SK-N-SH (cell line): Measurements from ENCODE around the gene FXYD2. TPM values are rescaled to one million over a fixed set of nuclear protein-coding genes. Genes with fewer than 3 reads are reported as not detected.

Experiments
- CTCF ChIA-PET: fragments of 300-600, 350-600 bp; formaldehyde crosslinking; extraction: SDS; loops from one replicate; lab custom pipeline; 2021; lab: Yijun Ruan, JAX
- POLR2A ChIA-PET: fragments of 350-600 bp; sonication (Branson Sonifier 250); formaldehyde crosslinking; extraction: SDS; loops from one replicate; lab custom pipeline; 2020; ENCODE audit warnings: antibody characterized with exemption, inconsistent platforms; lab: Yijun Ruan, JAX
- DNase-seq: peaks from one replicate; pipeline ENCODE4 v3.0.0; 2012
- H2AFZ ChIP-seq: fragments of 200-600 bp; sonication (generic); 2 replicates; pipeline ENCODE4 v1.8.1; 2016; ENCODE audit warnings: antibody characterized with exemption, mild to moderate bottlenecking, low read depth
- H3F3A ChIP-seq: fragments of 200-600 bp; sonication (generic); replicated peaks from 2 replicates; pipeline ENCODE3; 2016; ENCODE audit warnings: antibody characterized with exemption, mild to moderate bottlenecking; ENCODE audit not compliant: insufficient read depth
- H3K27ac ChIP-seq, 2 experiments: fragments of 200-500 bp in 1 of 2; fragments of 200-600 bp in 1 of 2; sonication (Bioruptor generic) in 1 of 2; sonication (generic), shearing (Covaris generic) in 1 of 2; 2 replicates each; pipeline versions ENCODE4 v1.5.1 to v1.6.1; 2014 to 2016; ENCODE audit warnings: low read depth in 2 of 2, inconsistent platforms in 1 of 2, low read length in 1 of 2, mild to moderate bottlenecking in 1 of 2, mixed read lengths in 1 of 2
- H3K27me3 ChIP-seq: fragments of 200-600 bp; sonication (generic), shearing (Covaris generic); 2 replicates; pipeline ENCODE4 v1.6.1; 2016; ENCODE audit warnings: mixed run types; ENCODE audit not compliant: insufficient read depth
- H3K36me3 ChIP-seq, 2 experiments: fragments of 200-500 bp in 1 of 2; fragments of 200-600 bp in 1 of 2; sonication (Bioruptor generic) in 1 of 2; sonication (generic) in 1 of 2; replicated peaks in 1 of 2; 2 replicates each; pipeline versions ENCODE3 to v1.5.1; 2014 to 2016; ENCODE audit warnings: low read length in 1 of 2, mild to moderate bottlenecking in 1 of 2; ENCODE audit not compliant: insufficient read depth in 2 of 2, control insufficient read depth in 1 of 2
- H3K4me1 ChIP-seq, 2 experiments: fragments of 200-500 bp in 1 of 2; fragments of 200-600 bp in 1 of 2; sonication (Bioruptor generic) in 1 of 2; sonication (generic), shearing (Covaris generic) in 1 of 2; 2 replicates each; pipeline versions ENCODE4 v1.5.1 to v1.6.1; 2014 to 2016; ENCODE audit warnings: low read depth in 1 of 2, low read length in 1 of 2, mixed run types in 1 of 2; ENCODE audit not compliant: insufficient read depth in 2 of 2, control insufficient read depth in 1 of 2
- H3K4me2 ChIP-seq: fragments of 200-600 bp; sonication (generic), shearing (Covaris generic); 2 replicates; pipeline ENCODE4 v1.6.1; 2017; ENCODE audit warnings: mixed run types
- H3K4me3 ChIP-seq, 2 experiments: fragments of 200-500 bp in 1 of 2; fragments of 200-600 bp in 1 of 2; sonication (Bioruptor generic) in 1 of 2; sonication (generic), shearing (Covaris generic) in 1 of 2; 2 replicates each; pipeline versions ENCODE4 v1.5.1 to v1.8.1; 2014 to 2016; ENCODE audit warnings: low read depth in 2 of 2, inconsistent platforms in 1 of 2, low read length in 1 of 2, mild to moderate bottlenecking in 1 of 2, mixed read lengths in 1 of 2, moderate library complexity in 1 of 2
- H3K79me2 ChIP-seq: fragments of 200-600 bp; sonication (generic); 2 replicates; pipeline ENCODE4 v1.8.1; 2017; ENCODE audit warnings: mild to moderate bottlenecking; ENCODE audit not compliant: insufficient read depth
- H3K9ac ChIP-seq: fragments of 200-600 bp; sonication (generic); 2 replicates; pipeline ENCODE4 v1.6.1; 2017; ENCODE audit warnings: mixed run types
- H3K9me2 ChIP-seq: fragments of 200-600 bp; sonication (generic); 2 replicates; pipeline ENCODE4 v1.6.1; 2017; ENCODE audit warnings: mixed run types
- H3K9me3 ChIP-seq: fragments of 200-600 bp; sonication (generic); 2 replicates; pipeline ENCODE4 v1.6.1; 2017; ENCODE audit warnings: mixed run types, mild to moderate bottlenecking, moderate library complexity
- H4K20me1 ChIP-seq: fragments of 200-600 bp; sonication (generic); 2 replicates; pipeline ENCODE4 v1.6.1; 2017; ENCODE audit warnings: mild to moderate bottlenecking, mixed run types; ENCODE audit not compliant: insufficient read depth
- EZH2phosphoT487 ChIP-seq: fragments of 200-600 bp; sonication (generic); IDR thresholded peaks from 2 replicates; pipeline ENCODE4 v1.6.1; 2017; ENCODE audit warnings: low read depth, mixed run types, mild to moderate bottlenecking, antibody characterized with exemption, moderate library complexity, borderline replicate concordance
- FOXJ3 ChIP-seq: sonication (generic); formaldehyde crosslinking; IDR thresholded peaks from 2 replicates; pipeline ENCODE4 v1.5.1; 2020; ENCODE audit warnings: mild to moderate bottlenecking, missing genetic modification reagents
- GABPA ChIP-seq: IDR thresholded peaks from 2 replicates; pipeline ENCODE4 v1.4.0; 2012; ENCODE audit warnings: low read depth, mild to moderate bottlenecking
- JUND ChIP-seq: IDR thresholded peaks from 2 replicates; pipeline ENCODE4 v1.4.0; 2012
- MEF2A ChIP-seq: IDR thresholded peaks from 2 replicates; pipeline ENCODE4 v1.4.0; 2012; ENCODE audit warnings: low read depth, borderline replicate concordance
- MXI1 ChIP-seq: IDR thresholded peaks from 2 replicates; pipeline ENCODE4 v1.6.1; 2012; ENCODE audit warnings: mild to moderate bottlenecking, low read depth, low read length, improper control_type of control experiment
- NFIC ChIP-seq: IDR thresholded peaks from 2 replicates; pipeline ENCODE4 v1.4.0; 2012; ENCODE audit warnings: borderline replicate concordance
- PBX3 ChIP-seq: IDR thresholded peaks from 2 replicates; pipeline ENCODE4; 2012
- RAD21 ChIP-seq: IDR thresholded peaks from 2 replicates; pipeline ENCODE4 v1.6.1; 2012; ENCODE audit warnings: mild to moderate bottlenecking, low read length
- TCF12 ChIP-seq: IDR thresholded peaks from 2 replicates; pipeline ENCODE4 v1.4.0; 2012
- YY1 ChIP-seq: IDR thresholded peaks from 2 replicates; pipeline ENCODE4 v1.4.0; 2012; ENCODE audit warnings: low read depth, mild to moderate bottlenecking
- WGBS: methylation state at CpG from one replicate; pipeline ENCODE4 v1.1.6; 2017; ENCODE audit warnings: low lambda C conversion rate; 5-methylcytosine and 5-hydroxymethylcytosine counted together
- polyA plus RNA-seq, 3 experiments: library from polyadenylated mRNA; depleted of rRNA; stranded (reverse); fragments of >200 nt; gene quantifications; 2 replicates each; pipeline ENCODE4 v1.2.3, GENCODE V29; 2012
- TF ChIP-seq, protein P1 (sequence below): IDR thresholded peaks from 2 replicates; pipeline ENCODE4 v1.4.0; 2012; ENCODE audit warnings: low read depth, borderline replicate concordance

FXYD2 gene
- polyA plus RNA-seq, 1 of the 3 experiments (the other 2 are of a cell fraction): not detected

GRCh38 chr11:117863383-117863782, 38.8 kb upstream of the FXYD2 start:
- ChIA-PET CTCF (interaction anchor here (4.2 kb wide), 1 partner anchor 83 kb away, joined by 36 read pairs; no protein-coding TSS in a partner anchor), POLR2A (no interaction called here)
- Histone ChIP-seq H4K20me1 (no peaks in the 10 kb centered on the region), H3K79me2 (no peaks in the 10 kb centered on the region), H3K4me1 (peaks cover 0 to 27% of the 10 kb centered on the region in 2 experiments; a peak in 2 of 4 replicates), H3K9ac (no peak overlapping the region), H3K36me3 (no peaks in the 10 kb centered on the region), H3F3A (no peaks in the 10 kb centered on the region), H3K4me3 (no peak overlapping the region), H2AFZ (no peak overlapping the region), H3K9me3 (no peaks in the 10 kb centered on the region), H3K9me2 (no peaks in the 10 kb centered on the region), H3K27ac (no peak overlapping the region), H3K27me3 (peaks cover 5% of the 10 kb centered on the region; the same call in 1 of the 2 replicates), H3K4me2 (no peak overlapping the region)
- 82% methylated on average over 1 of the region's 1 CpG for WGBS
- TF ChIP-seq JUND (no peak), FOXJ3 (CRISPR knock-in tag) (no peak), MEF2A (no peak)
- DNase-seq: no peak

DNA sequence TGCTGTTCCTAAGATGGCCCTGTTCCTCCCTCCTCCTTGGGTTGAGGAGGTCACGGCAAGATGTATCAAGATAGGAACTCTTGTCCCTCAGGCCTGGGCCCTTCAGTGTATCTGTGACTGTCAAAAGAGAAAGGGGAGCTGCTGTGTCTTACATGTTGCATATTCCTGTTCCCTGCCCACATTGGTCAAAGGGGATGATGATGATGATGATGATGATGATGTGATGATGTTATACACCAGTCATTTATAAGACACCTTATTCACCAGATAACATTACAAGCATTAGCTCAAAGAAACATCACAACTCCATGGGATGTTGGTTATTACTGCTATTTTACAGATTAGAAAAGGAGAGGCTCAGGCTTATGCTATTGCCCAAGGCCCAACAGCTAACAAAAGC, 38.2 kb upstream of the FXYD2 start:
- H4K20me1 ChIP-seq: no peaks in the 10 kb centered on the region
- no peaks in the 10 kb centered on the region for H3K9me3 ChIP-seq
- H3K27me3 ChIP-seq: peaks cover 5% of the 10 kb centered on the region; the same call in 1 of the 2 replicates
- H3K4me1 ChIP-seq: peaks cover 0 to 23% of the 10 kb centered on the region in 2 experiments; a peak in 2 of 4 replicates
- H3K79me2 ChIP-seq: no peaks in the 10 kb centered on the region
- no peak overlapping the region for H2AFZ ChIP-seq
- TF ChIP-seq TCF12: no peak
- no peak for TF ChIP-seq MXI1
- no peak for TF ChIP-seq MEF2A
- no peak for TF ChIP-seq PBX3
- no peak for TF ChIP-seq RAD21
- TF ChIP-seq GABPA: no peak
- TF ChIP-seq EZH2phosphoT487: no peak
- no peak for TF ChIP-seq YY1
- TF ChIP-seq, protein P1, sequence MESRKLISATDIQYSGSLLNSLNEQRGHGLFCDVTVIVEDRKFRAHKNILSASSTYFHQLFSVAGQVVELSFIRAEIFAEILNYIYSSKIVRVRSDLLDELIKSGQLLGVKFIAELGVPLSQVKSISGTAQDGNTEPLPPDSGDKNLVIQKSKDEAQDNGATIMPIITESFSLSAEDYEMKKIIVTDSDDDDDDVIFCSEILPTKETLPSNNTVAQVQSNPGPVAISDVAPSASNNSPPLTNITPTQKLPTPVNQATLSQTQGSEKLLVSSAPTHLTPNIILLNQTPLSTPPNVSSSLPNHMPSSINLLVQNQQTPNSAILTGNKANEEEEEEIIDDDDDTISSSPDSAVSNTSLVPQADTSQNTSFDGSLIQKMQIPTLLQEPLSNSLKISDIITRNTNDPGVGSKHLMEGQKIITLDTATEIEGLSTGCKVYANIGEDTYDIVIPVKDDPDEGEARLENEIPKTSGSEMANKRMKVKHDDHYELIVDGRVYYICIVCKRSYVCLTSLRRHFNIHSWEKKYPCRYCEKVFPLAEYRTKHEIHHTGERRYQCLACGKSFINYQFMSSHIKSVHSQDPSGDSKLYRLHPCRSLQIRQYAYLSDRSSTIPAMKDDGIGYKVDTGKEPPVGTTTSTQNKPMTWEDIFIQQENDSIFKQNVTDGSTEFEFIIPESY: no peak
- no peak for TF ChIP-seq NFIC
- no peak overlapping the region for H3K27ac ChIP-seq
- no peaks in the 10 kb centered on the region for H3F3A ChIP-seq
- 40% methylated on average over 1 of the region's 1 CpG for WGBS
- no peaks in the 10 kb centered on the region for H3K9me2 ChIP-seq
- ChIA-PET POLR2A (no interaction called here), CTCF (interaction anchor here (1.2 to 4.2 kb wide), 3 partner anchors 14 to 84 kb away, joined by 5 to 36 read pairs (median 18); partner anchors contain the start of gene FXYD6)
- DNase-seq: no peak
- H3K36me3 ChIP-seq: no peaks in the 10 kb centered on the region
- H3K9ac ChIP-seq: no peak overlapping the region
- H3K4me2 ChIP-seq: no peak overlapping the region
- H3K4me3 ChIP-seq: no peak overlapping the region
